Erythroblast (primary cell): ENCODE data around the gene DEGS1.
"Not testable (repeated sequence)": the region's sequence is repeated elsewhere in the genome, so short reads cannot be mapped to it uniquely, and the experiment has no call there.

Source experiments
- DNase-seq, 2 experiments: peaks; one replicate each; lab custom pipeline; 2025; lab: John Stamatoyannopoulos, UW
- GATA1 ChIP-seq: IDR thresholded peaks from 2 replicates; pipeline ENCODE4 v1.6.1; 2011; ENCODE audit warnings: low read depth, mild to moderate bottlenecking, control low read depth, low read length, moderate library complexity
- POLR2A ChIP-seq: IDR thresholded peaks from 2 replicates; pipeline ENCODE4 v1.6.1; 2011; ENCODE audit warnings: mild to moderate bottlenecking, low read length

The DEGS1 gene

DNA sequence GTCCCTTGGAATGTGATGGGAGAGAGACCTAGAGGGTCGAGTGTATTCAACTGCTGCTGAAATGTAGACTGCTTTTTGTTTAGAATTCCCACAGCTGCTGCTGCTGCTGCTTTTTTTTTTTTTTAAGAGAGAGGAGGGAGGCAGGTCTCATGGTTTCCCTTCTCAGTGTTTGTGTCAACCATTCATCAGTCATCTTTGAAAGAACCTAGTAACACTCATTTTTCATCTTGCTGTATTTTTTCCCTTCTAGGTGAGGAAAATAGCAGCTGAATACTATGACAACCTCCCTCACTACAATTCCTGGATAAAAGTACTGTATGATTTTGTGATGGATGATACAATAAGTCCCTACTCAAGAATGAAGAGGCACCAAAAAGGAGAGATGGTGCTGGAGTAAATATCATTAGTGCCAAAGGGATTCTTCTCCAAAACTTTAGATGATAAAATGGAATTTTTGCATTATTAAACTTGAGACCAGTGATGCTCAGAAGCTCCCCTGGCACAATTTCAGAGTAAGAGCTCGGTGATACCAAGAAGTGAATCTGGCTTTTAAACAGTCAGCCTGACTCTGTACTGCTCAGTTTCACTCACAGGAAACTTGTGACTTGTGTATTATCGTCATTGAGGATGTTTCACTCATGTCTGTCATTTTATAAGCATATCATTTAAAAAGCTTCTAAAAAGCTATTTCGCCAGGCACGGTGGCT, 9.2 kb downstream of the DEGS1 start:
- TF ChIP-seq POLR2A (no peak), GATA1 (no peak)

DNA sequence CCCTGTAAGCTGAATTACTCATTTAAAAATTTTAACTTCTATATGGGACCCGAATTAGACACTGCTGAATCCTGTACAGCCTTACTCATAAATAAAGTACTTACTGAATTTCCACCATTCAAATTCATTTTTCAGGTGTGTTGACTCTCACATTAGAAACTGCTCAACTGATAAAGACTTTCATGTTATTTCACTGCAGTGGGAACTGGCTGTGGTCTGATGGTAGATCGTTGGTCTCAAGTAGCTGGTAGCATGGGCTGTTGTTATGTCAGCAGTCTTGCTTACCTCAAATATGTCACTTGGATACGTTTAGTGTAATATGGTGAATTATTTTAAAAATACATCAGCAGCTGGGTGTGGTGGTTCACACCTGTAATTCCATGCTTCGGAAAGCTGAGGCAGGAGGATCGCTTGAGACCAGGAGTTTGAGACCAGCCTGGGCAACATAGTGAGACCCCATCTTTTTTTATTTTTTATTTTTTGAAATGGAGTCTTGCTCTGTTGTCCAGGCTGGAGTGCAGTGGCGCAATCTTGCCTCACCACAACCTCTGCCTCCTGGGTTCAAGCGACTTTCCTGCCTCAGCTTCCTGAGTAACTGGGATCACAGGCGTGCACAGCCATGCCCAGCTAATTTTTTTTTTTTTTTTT, 10.4 kb downstream of the DEGS1 start:
- no peak for DNase-seq
- TF ChIP-seq GATA1 (no peak), POLR2A (no peak)

More for the DNA sequence above, 9.2 kb downstream of the DEGS1 start:
- DNase-seq: no peak

- no peak for DNase-seq
Measured at GRCh38 chr1:224196813-224197600, 14.0 kb downstream of the DEGS1 start.

GRCh38 chr1:224198572-224198971, 15.5 kb downstream of the DEGS1 start:
- no peak for DNase-seq
- no peak for TF ChIP-seq GATA1
- no peak for TF ChIP-seq POLR2A

More at GRCh38 chr1:224196813-224197600, 14.0 kb downstream of the DEGS1 start:
- TF ChIP-seq GATA1 (no peak), POLR2A (no peak)

- no peak for DNase-seq
- no peak for TF ChIP-seq GATA1
- no peak for TF ChIP-seq POLR2A
Measured at GRCh38 chr1:224199679-224200078, 16.6 kb downstream of the DEGS1 start.

DNA sequence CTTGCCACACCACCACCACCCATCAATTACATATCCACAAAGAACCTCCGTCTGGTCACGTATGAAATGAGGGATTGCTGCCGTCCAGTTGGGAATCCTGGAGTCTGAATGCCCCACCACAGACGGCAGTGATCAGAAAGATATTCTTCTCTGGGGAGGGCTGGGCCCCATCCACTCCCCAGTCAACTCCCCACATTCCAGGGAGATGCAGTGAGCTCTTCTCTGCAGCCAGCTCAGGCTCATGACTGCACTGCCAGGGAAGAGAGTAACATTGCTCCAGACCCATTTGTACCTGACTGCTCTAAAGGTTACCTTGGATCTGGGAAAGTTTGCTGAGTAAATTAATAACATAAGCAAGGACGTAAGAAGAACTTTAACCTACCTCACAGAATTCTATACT, 18.3 kb downstream of the DEGS1 start:
- DNase-seq: no peak
- TF ChIP-seq GATA1 (no peak), POLR2A (no peak)

- no peak for TF ChIP-seq POLR2A
- TF ChIP-seq GATA1: no peak
Measured at GRCh38 chr1:224201853-224202252, 18.8 kb downstream of the DEGS1 start.

GRCh38 chr1:224203243-224204016, 20.4 kb downstream of the DEGS1 start:
- no peak for DNase-seq
- no peak for TF ChIP-seq GATA1
- no peak for TF ChIP-seq POLR2A

More at GRCh38 chr1:224201853-224202252, 18.8 kb downstream of the DEGS1 start:
- DNase-seq: no peak

GRCh38 chr1:224205438-224205840, 22.4 kb downstream of the DEGS1 start:
- TF ChIP-seq POLR2A (no peak), GATA1 (no peak)
- DNase-seq: peak; percentile 56 to 75

DNA sequence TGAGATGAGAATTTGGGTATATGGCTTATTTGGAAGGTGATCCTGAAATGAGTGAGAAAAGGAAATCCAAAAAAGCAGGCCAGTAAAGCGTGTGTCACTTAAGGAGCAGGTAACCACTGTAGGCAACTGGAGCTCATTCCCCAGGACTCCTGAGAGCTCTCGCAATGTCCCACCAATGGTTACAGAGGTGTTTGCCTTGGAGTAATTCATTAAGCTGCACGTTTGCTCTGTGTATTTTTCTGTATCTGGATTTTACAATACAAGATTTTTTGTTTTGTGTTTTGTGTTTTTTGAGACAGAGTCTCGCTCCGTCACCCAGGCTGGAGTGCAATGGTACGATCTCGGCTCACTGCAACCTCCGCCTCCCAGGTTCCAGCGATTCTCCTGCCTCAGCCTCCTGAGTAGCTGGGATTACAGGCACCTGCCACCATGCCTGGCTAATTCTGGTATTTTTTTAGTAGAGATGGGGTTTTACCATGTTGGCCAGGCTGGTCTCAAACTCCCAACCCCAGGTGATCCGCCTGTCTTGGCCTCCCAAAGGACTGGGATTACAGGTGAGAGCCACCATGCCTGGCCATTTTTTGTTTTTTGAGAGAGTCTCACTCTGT, 23.0 kb downstream of the DEGS1 start:
- not testable (repeated sequence) for DNase-seq

- peak; percentile 54 to 73 for DNase-seq
- TF ChIP-seq GATA1 (no peak), POLR2A (no peak)
Measured at GRCh38 chr1:224211206-224211962, 28.3 kb downstream of the DEGS1 start.

DNA sequence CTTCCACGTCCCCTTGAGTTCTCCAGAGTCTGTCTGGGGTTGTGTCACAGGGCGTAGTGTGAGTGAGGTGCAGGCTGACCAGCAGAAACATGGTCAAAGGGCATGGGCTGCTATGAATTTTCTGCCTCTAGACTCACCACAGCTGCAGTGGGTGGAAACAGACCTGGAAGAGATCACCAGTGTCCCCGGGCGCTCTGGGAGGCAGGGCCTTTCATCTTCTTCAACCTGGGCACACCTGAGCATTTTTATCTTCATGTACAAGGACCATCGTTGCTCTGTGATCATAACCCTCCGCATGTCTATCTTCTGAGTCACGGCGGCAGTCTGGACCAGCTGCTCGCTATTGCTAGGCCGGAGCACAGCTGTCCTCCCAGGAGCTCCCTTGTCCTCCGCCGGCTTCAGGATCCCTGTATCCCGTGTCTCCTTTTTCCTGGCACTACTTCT, 29.6 kb downstream of the DEGS1 start:
- DNase-seq: no peak
- TF ChIP-seq POLR2A (no peak), GATA1 (no peak)
